HG03439 (cell line): ENCODE results near the gene KCTD17.
"Not testable (repeated sequence)": the region's sequence is repeated elsewhere in the genome, so short reads cannot be mapped to it uniquely, and the experiment has no call there.

ENCODE experiments used
- ATAC-seq: cut with Tn5 transposase; IDR thresholded peaks from one replicate; pipeline ENCODE4 v1.9.1; 2021; ENCODE audit warnings: mild to moderate bottlenecking, moderate library complexity; ENCODE audit not compliant: unreplicated experiment

The KCTD17 gene

GRCh38 chr22:37057796-37058510 is 6.4 kb downstream of the KCTD17 start:
- ATAC-seq: no peak

DNA sequence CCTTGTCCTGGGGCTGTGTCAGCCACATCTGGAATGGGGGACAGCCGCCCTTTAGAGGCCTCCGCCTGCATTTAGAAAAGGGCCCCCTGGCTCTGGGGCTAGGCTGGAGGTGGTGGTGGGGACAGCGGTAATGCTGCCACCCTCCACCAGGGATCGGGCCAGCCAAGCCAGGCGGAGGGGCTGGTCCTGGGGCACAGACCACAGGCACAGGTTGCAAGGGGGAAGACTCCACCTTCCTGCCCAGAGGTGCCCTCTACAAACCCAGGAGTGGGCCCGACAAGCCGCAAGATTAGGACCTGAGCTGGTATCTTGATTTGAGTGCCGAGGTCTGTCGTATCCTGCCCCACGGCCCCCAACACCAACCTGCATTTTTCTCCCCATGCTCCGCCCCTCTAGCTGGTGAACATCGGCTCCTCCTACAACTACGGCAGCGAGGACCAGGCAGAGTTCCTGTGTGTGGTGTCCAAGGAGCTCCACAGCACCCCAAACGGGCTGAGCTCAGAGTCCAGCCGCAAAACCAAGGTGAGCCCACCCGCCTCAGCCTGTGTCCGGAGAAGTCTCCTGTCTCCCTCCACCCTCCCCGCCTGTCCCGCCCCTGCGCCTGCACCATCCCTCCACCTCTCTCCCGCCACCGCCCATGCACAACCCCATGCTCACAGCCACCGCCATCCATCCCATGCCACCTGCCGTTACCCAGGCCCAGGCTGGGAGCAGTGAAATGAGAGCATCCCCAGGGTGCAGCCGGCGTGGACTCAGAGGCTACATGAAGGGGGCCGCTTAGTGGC is 7.6 kb downstream of the KCTD17 start:
- no peak for ATAC-seq

- ATAC-seq: no peak
Observed at GRCh38 chr22:37059876-37060449, 8.4 kb downstream of the KCTD17 start.

- ATAC-seq: no peak
Observed at GRCh38 chr22:37060801-37061610, 9.5 kb downstream of the KCTD17 start.

GRCh38 chr22:37061611-37062375 is 10.3 kb downstream of the KCTD17 start:
- no peak for ATAC-seq

DNA sequence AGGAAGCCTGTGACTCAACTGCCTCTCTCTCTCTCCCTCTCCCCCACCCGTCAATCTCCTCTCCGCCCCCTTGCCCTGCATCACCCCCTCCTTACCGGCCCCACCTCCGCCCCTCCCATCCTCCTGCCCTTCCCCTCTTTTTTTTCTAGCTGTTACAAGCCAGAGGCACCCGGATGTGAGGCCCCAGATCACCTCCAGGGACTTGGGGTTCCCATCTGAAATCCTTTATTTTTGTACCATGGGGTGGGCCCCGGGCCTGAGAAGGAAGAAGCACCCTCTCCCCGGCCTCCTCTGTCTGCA is 10.8 kb downstream of the KCTD17 start:
- ATAC-seq: no peak

- ATAC-seq: no peak
Observed at GRCh38 chr22:37062702-37063381, 11.3 kb downstream of the KCTD17 start.

DNA sequence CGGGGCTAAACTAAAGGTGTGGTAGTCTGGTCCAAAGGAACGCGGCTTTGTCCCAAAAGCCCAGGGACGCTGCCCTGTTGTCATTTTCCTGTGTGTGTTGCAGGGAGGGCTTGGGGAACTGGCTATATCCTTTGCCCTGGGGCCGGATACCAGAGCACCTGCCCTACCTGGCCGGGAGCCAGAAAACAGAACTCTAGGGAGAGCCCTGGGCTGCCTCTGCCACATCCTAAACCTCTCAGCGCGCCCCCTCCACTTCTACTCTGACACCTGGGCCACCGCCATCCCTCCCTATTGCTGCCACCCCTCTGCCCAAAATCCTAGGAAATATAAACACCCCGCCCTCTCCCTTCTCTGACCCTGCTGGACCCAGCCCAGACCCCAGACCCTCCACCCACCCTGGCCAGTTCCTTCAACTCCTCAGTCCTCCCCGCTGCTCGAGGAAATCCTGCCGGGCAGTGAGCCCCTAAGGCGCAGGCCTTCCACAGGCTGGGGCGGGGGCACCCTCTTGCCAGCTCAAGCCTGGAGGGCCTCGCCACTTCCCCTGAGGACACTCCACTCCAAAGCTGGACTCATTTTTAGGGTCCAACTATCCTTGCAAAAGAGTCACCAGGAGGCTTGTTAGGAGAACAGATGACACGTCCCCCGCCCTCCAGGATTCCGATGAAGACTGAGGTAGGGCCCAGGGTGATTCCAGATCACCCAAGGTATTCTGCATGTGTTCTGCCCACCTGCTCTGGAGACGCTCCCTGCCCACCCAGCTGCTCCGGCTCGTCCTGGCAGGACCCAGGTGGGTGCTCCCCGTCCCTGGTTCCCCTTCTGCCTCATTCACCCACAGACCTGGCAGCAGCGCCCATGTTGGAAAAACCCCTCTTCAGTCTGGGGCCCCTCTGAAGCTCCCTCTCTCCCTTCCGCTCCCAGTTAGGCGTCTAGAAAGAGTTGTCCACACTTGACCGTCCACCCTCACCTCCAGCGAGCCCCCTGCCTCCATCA is 12.2 kb downstream of the KCTD17 start:
- ATAC-seq: no peak

GRCh38 chr22:37064553-37064952 is 13.0 kb downstream of the KCTD17 start:
- ATAC-seq: no peak

GRCh38 chr22:37065180-37065579 is 13.6 kb downstream of the KCTD17 start:
- ATAC-seq: no peak

DNA sequence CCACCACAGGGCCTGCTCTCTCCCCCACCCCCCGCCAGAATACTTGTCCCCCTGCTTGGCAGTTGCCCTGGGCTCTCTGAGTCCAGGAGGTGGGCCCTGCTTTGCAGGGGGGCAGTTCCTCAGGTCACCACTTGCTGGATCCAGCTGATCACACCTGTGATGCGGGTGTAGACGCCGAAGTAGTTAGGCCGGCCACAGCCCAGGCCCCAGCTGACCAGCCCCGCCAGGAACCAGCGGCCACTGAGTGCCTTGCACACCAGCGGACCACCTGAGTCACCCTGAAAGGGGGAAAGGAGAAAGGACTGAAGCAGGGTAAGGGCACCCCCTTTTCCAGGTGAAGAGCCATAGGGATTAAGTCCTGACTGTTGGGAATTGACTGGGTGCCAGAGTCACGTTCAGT is 14.4 kb downstream of the KCTD17 start:
- ATAC-seq: no peak

GRCh38 chr22:37067428-37067827 is 15.9 kb downstream of the KCTD17 start:
- ATAC-seq: no peak

DNA sequence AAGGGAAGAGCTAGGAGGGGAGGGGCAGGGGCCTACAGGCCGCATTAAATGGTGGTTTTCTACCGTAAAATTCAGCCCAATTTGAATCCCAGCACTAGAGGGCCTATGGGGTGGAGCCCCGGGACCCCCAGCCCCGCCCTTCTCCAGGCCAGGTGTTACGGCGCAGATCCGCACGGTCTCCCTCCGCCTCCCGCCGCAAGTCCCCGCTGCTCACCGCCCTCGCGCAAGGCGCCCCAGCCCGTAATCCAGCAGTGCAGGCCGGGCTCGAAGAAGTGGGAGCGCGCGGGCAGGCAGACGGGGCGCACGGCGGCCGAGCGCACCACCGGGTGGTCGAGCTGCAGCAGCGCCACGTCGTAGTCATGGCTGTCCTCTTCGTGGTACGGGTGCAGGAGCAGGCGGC is 17.3 kb downstream of the KCTD17 start:
- no peak for ATAC-seq

DNA sequence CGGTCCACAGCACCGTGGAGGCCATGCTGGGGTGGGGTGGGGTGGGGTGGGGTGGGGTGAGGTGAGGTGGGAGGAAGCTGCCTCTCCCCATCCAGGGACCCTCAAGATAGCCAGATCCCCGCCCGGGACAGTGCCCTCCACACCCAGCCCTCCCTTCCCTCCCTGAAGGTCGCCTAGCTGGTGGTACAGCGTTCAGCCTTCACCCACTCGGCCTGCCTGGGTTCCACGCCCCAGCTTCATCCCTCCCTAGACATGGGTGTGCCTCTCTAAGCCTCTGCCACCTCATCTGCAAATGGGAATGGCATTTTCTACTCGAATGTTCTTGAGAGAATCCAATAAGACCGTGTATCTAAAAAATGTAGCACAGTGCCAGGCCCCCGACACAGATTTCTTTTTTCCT is 17.8 kb downstream of the KCTD17 start:
- no peak for ATAC-seq

DNA sequence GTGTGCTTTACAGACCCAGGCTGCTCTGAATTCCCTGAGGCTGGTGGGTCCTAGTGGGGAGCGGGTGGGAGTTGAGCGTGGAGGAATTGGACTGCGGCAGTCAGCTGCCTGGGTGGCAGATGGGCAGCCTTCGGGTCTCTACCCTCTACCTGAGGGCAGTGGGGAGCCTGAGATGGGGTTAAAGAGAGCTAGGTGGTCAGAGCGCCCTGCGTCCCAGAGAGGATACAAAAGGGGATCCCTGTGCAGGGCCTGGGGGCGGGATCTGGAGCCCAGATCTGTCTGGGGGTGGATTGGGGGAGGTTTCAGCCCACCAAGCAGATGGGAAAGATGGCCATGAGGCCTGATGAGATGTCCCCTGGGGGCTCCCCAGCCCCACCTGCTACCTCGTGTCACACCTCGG is 18.2 kb downstream of the KCTD17 start:
- ATAC-seq: no peak

DNA sequence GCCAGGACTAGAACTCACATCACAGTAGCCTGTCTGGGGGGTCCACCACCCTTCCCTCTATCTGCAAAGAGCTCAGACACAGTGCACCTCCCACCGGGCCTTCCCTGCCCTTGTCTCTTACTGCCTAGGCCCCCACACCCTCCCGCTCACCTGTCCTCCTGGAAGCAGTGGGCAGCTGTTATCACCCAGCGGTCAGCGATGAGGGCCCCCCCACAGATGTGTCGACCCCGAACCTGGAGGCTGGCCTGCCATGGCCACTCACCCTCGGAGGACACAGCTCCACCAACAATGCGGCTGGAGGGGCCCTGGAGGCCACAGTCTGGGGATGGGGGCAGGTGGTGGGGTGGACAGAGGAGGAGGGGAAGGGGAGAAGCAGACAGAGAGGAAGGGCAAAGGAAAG is 18.8 kb downstream of the KCTD17 start:
- ATAC-seq: no peak

- no peak for ATAC-seq
Observed at GRCh38 chr22:37070744-37071143, 19.2 kb downstream of the KCTD17 start.

DNA sequence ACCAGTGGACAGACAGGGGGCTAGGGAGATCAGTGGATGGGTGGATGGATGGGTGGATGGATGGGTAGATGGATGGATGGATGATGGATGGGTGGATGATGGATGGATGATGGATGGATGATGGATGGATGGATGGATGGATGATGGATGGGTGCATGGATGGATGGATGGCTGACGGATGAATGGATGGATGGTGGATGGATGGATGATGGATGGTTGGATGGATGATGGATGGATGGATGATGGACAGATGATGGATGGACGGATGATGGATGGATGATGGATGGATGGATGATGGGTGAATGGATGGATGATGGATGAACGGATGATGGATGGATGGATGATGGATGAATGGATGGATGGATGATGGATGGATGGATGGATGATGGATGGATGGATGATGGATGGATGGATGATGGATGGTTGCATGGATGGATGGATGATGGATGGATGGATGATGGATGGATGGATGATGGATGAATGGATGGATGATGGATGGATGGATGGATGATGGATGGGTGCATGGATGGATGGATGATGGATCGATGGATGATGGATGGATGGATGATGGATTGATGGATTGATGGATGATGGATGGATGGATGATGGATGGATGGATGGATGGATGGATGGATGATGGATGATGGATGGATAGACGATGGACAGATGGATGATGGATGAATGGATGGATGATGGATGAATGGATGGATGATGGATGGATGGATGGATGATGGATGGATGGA is 20.5 kb downstream of the KCTD17 start:
- not testable (repeated sequence) for ATAC-seq
